OCI-LY7 (cell line): ENCODE results near the gene PDZD2. TPM values are rescaled to one million over a fixed set of nuclear protein-coding genes. Genes with fewer than 3 reads are reported as not detected.

Experiments used
- BruUV-seq: library from RNA; stranded (reverse); fragments of 400-500 nt; replicated peaks from 2 replicates; lab custom pipeline; 2021; lab: Mats Ljungman, UMichigan
- CTCF ChIA-PET: fragments of 300-600 bp; sonication (Branson Sonifier 250); formaldehyde crosslinking; loops from one replicate; lab custom pipeline; 2022; ENCODE audit warnings: antibody characterized with exemption; ENCODE audit not compliant: unreplicated experiment; lab: Charles Lee
- POLR2A ChIA-PET: fragments of 300-600 bp; sonication (Branson Sonifier 250); formaldehyde crosslinking; loops from one replicate; lab custom pipeline; 2022; ENCODE audit warnings: antibody characterized with exemption; lab: Charles Lee
- DNase-seq: peaks from one replicate; pipeline ENCODE4 v3.0.0-alpha.2; 2015; ENCODE audit warnings: low spot score
- H2AFZ ChIP-seq: fragments of 200-600 bp; sonication (generic), shearing (Covaris generic); 2 replicates; pipeline ENCODE4 v1.6.1; 2014; ENCODE audit warnings: mild to moderate bottlenecking, antibody characterized with exemption, low read length, moderate library complexity
- H3K27ac ChIP-seq: fragments of 200-600 bp; sonication (generic); 2 replicates; pipeline ENCODE4 v1.5.1; 2014; ENCODE audit warnings: mixed run types, low read depth, mild to moderate bottlenecking, moderate library complexity, low read length, inconsistent platforms; ENCODE audit not compliant: poor library complexity, severe bottlenecking
- H3K36me3 ChIP-seq: fragments of 200-600 bp; sonication (generic); 2 replicates; pipeline ENCODE4 v1.6.1; 2014; ENCODE audit warnings: mild to moderate bottlenecking, antibody characterized with exemption, low read length, moderate library complexity, mixed read lengths; ENCODE audit not compliant: insufficient read depth
- H3K4me1 ChIP-seq: fragments of 200-600 bp; sonication (generic); 2 replicates; pipeline ENCODE4 v1.5.1; 2014; ENCODE audit warnings: mild to moderate bottlenecking, low read length; ENCODE audit not compliant: insufficient read depth, poor library complexity, severe bottlenecking
- H3K4me2 ChIP-seq: fragments of 200-600 bp; sonication (generic); 2 replicates; pipeline ENCODE4 v1.6.1; 2014; ENCODE audit warnings: mild to moderate bottlenecking, low read length
- H3K4me3 ChIP-seq: fragments of 200-600 bp; sonication (generic); 2 replicates; pipeline ENCODE4 v1.5.1; 2014; ENCODE audit warnings: mild to moderate bottlenecking, low read depth, low read length; ENCODE audit not compliant: poor library complexity, severe bottlenecking
- H3K79me2 ChIP-seq: fragments of 200-600 bp; sonication (generic); 2 replicates; pipeline ENCODE4 v1.6.1; 2016; ENCODE audit warnings: low read depth, mild to moderate bottlenecking, low read length, moderate library complexity, mixed read lengths; ENCODE audit not compliant: insufficient read depth
- H3K9me2 ChIP-seq: fragments of 200-600 bp; sonication (generic); 2 replicates; pipeline ENCODE4 v1.6.1; 2016; ENCODE audit warnings: mild to moderate bottlenecking, low read length, mixed read lengths; ENCODE audit not compliant: insufficient read depth
- H3K9me3 ChIP-seq: fragments of 200-600 bp; sonication (generic); 2 replicates; pipeline ENCODE4 v1.6.1; 2014; ENCODE audit warnings: mild to moderate bottlenecking, mixed run types, low read length, mixed read lengths
- H4K20me1 ChIP-seq: fragments of 200-600 bp; sonication (generic); 2 replicates; pipeline ENCODE4 v1.6.1; 2014; ENCODE audit warnings: mild to moderate bottlenecking, antibody characterized with exemption, low read length, moderate library complexity, mixed read lengths; ENCODE audit not compliant: insufficient read depth
- CTCF ChIP-seq: fragments of 200-600 bp; sonication (generic); conservative IDR thresholded peaks from 2 replicates; pipeline ENCODE4 v1.5.1; 2014; ENCODE audit warnings: mild to moderate bottlenecking, antibody characterized with exemption, low read length, moderate library complexity, mixed read lengths
- EZH2phosphoT487 ChIP-seq: fragments of 200-600 bp; sonication (generic); IDR thresholded peaks from 2 replicates; pipeline ENCODE4 v1.6.1; 2018; ENCODE audit warnings: low read depth, borderline replicate concordance, mild to moderate bottlenecking, mixed run types, antibody characterized with exemption, low read length, moderate library complexity, mixed read lengths
- intact Hi-C: fragments of 100-400 bp; cut with micrococcal nuclease; formaldehyde crosslinking; loops from one replicate; pipeline ENCODE4 v1.10.0; 2022; ENCODE audit not compliant: unreplicated experiment
- total RNA-seq, 2 experiments: library from RNA; depleted of rRNA in 1 of 2; stranded (reverse); fragments of >200 nt in 1 of 2; shearing (Covaris generic) in 1 of 2; gene quantifications; 2 replicates each; pipeline ENCODE4 v1.2.3, GENCODE V29; 2014 to 2022

Gene PDZD2
- total RNA-seq, 2 experiments from 2014 or later = 8.6 to 10.6 TPM

- Histone ChIP-seq H3K9me3 (no peaks in the 10 kb centered on the region), H3K4me1 (no peaks in the 10 kb centered on the region), H3K9me2 (no peaks in the 10 kb centered on the region), H3K4me3 (no peak overlapping the region), H3K79me2 (peaks cover 7% of the 10 kb centered on the region; the same call in 1 of the 2 replicates), H4K20me1 (no peaks in the 10 kb centered on the region), H2AFZ (no peak overlapping the region), H3K27ac (no peak overlapping the region), H3K4me2 (no peak overlapping the region), H3K36me3 (peaks cover 54% of the 10 kb centered on the region)
- no peak for DNase-seq
- CTCF ChIA-PET = no interaction called here
- intact Hi-C loops = no loop called here
- TF ChIP-seq EZH2phosphoT487 (no peak), CTCF (no peak)
- POLR2A ChIA-PET = interaction anchor here (0.6 to 2.2 kb wide), 6 partner anchors 8 to 203 kb away, joined by 3 to 6 read pairs (median 4); no protein-coding TSS in a partner anchor
- BruUV-seq = TSS peak; percentile 48
Observed at GRCh38 chr5:32138839-32139493, 500.0 kb downstream of the PDZD2 start.

GRCh38 chr5:32143617-32144377 is 504.9 kb downstream of the PDZD2 start:
- H3K79me2 ChIP-seq = peaks cover 55% of the 10 kb centered on the region
- no peak for DNase-seq
- no peaks in the 10 kb centered on the region for H3K9me3 ChIP-seq
- H3K4me2 ChIP-seq = no peak overlapping the region
- H2AFZ ChIP-seq = no peak overlapping the region
- intact Hi-C loops = no loop called here
- BruUV-seq = no TSS peak
- H3K4me3 ChIP-seq = no peak overlapping the region
- ChIA-PET POLR2A (interaction anchor here (0.7 to 1.6 kb wide), 4 partner anchors 9 to 244 kb away, joined by 3 to 6 read pairs (median 4); no protein-coding TSS in a partner anchor), CTCF (no interaction called here)
- H3K9me2 ChIP-seq = no peaks in the 10 kb centered on the region
- H3K27ac ChIP-seq = no peak overlapping the region
- peaks cover 63% of the 10 kb centered on the region for H3K36me3 ChIP-seq
- TF ChIP-seq CTCF (no peak), EZH2phosphoT487 (no peak)
- H4K20me1 ChIP-seq = peaks cover 5% of the 10 kb centered on the region; the same call in 1 of the 2 replicates
- H3K4me1 ChIP-seq = no peaks in the 10 kb centered on the region
